GM23248 (cell line): ENCODE data around the gene ANKRD16. TPM values are rescaled to one million over a fixed set of nuclear protein-coding genes. Genes with fewer than 3 reads are reported as not detected.

ENCODE experiments used
- DNase-seq: peaks from one replicate; pipeline ENCODE4 v3.0.0-alpha.2; 2015
- H2AFZ ChIP-seq: fragments of 200-600 bp; sonication (generic); 2 replicates; pipeline ENCODE4 v1.6.1; 2016; ENCODE audit warnings: antibody characterized with exemption
- H3F3A ChIP-seq: fragments of 200-600 bp; sonication (generic); 2 replicates; pipeline ENCODE4 v1.6.1; 2016; ENCODE audit warnings: mild to moderate bottlenecking, antibody characterized with exemption, mixed run types; ENCODE audit not compliant: insufficient read depth
- H3K27ac ChIP-seq: fragments of 200-600 bp; sonication (generic); 2 replicates; pipeline ENCODE4 v1.5.1; 2016; ENCODE audit warnings: mild to moderate bottlenecking
- H3K27me3 ChIP-seq: fragments of 200-600 bp; sonication (generic); replicated peaks from 2 replicates; pipeline ENCODE4 v1.6.1; 2016; ENCODE audit warnings: mild to moderate bottlenecking; ENCODE audit not compliant: insufficient read depth
- H3K36me3 ChIP-seq: fragments of 200-600 bp; sonication (generic); 2 replicates; pipeline ENCODE4 v1.6.1; 2016; ENCODE audit warnings: low read depth, mild to moderate bottlenecking
- H3K4me1 ChIP-seq: fragments of 200-600 bp; sonication (generic); 2 replicates; pipeline ENCODE4 v1.6.1; 2016; ENCODE audit warnings: mild to moderate bottlenecking; ENCODE audit not compliant: insufficient read depth
- H3K4me2 ChIP-seq: fragments of 200-600 bp; sonication (generic); one replicate; pipeline ENCODE4 v1.6.1; 2016; ENCODE audit warnings: mild to moderate bottlenecking; ENCODE audit not compliant: unreplicated experiment
- H3K4me3 ChIP-seq: fragments of 200-600 bp; sonication (generic); 2 replicates; pipeline ENCODE4 v1.5.1; 2016; ENCODE audit warnings: mild to moderate bottlenecking
- H3K79me2 ChIP-seq: fragments of 200-600 bp; sonication (generic); 2 replicates; pipeline ENCODE4 v1.6.1; 2016; ENCODE audit warnings: mild to moderate bottlenecking; ENCODE audit not compliant: insufficient read depth
- H3K9ac ChIP-seq: fragments of 200-600 bp; sonication (generic); 2 replicates; pipeline ENCODE4 v1.6.1; 2016; ENCODE audit warnings: mild to moderate bottlenecking
- H3K9me2 ChIP-seq: fragments of 200-600 bp; sonication (generic); 2 replicates; pipeline ENCODE4 v1.6.1; 2016; ENCODE audit warnings: mixed run types, mild to moderate bottlenecking, moderate library complexity; ENCODE audit not compliant: insufficient read depth
- H3K9me3 ChIP-seq: fragments of 200-600 bp; sonication (generic); one replicate; pipeline ENCODE4 v1.6.1; 2017; ENCODE audit warnings: low read depth
- H4K20me1 ChIP-seq: fragments of 200-600 bp; sonication (generic); 2 replicates; pipeline ENCODE4 v1.6.0; 2016; ENCODE audit not compliant: insufficient read depth
- EZH2 ChIP-seq: fragments of 200-600 bp; sonication (generic); IDR thresholded peaks from 2 replicates; pipeline ENCODE4 v1.6.1; 2018; ENCODE audit warnings: antibody characterized with exemption, mild to moderate bottlenecking; ENCODE audit not compliant: insufficient read depth, poor library complexity, severe bottlenecking
- EZH2phosphoT487 ChIP-seq: fragments of 200-600 bp; sonication (generic); IDR thresholded peaks from 2 replicates; pipeline ENCODE4 v1.6.1; 2018; ENCODE audit warnings: antibody characterized with exemption, moderate library complexity, mild to moderate bottlenecking, low read depth; ENCODE audit not compliant: insufficient read depth
- WGBS, 2 experiments: methylation state at CpG; one replicate each; pipeline ENCODE4 v1.1.6; 2015 to 2017; ENCODE audit warnings: low lambda C conversion rate in 2 of 2, low coverage in 1 of 2; ENCODE audit errors: missing lambda C conversion rate in 2 of 2; 5-methylcytosine and 5-hydroxymethylcytosine counted together
- in situ Hi-C: fragments of 300-500 bp; cut with MboI; formaldehyde crosslinking; loops from 2 replicates; pipeline ENCODE4 v1.15.0; 2020
- polyA plus RNA-seq: library from polyadenylated mRNA; unstranded; fragments of >200 nt; fragmentation: Nextera tagmentation; extraction: Ambion mirVana; gene quantifications from 2 replicates; pipeline ENCODE4 v1.2.1, GENCODE V29; 2016
- total RNA-seq: library from RNA; depleted of rRNA; stranded (reverse); fragments of >200 nt; shearing (Covaris generic); gene quantifications from 2 replicates; pipeline ENCODE4 v1.2.3, GENCODE V29; 2014; rRNA removed

Gene ANKRD16
- total and polyA plus RNA-seq, 2 experiments from 2014 or later = 2.7 to 5.4 TPM

- no peak for TF ChIP-seq EZH2phosphoT487
- TF ChIP-seq EZH2 = no peak
These were observed 77.2 kb downstream of the ANKRD16 start for GRCh38 chr10:5812283-5813090.

More at GRCh38 chr10:5812283-5813090, 77.2 kb downstream of the ANKRD16 start:
- no peaks in the 10 kb centered on the region for H3K9me2 ChIP-seq
- peaks cover 36% of the 10 kb centered on the region for H3K4me1 ChIP-seq
- WGBS, 2 experiments = 1% methylated on average over 31 to 49 of the region's 49 CpGs
- peak overlapping the region; percentile 99 for H3K9ac ChIP-seq
- H3K27ac ChIP-seq = peak overlapping the region; percentile 92
- H2AFZ ChIP-seq = peak overlapping the region; percentile 72; the same call in 1 of the 2 replicates
- H3K36me3 ChIP-seq = 0 out of 2 replicates have a peak, but pooled peaks cover 6% of the 10 kb centered on the region
- DNase-seq = peak; percentile 61
- H3K79me2 ChIP-seq = peaks cover 69% of the 10 kb centered on the region
- H3F3A ChIP-seq = peaks cover 28% of the 10 kb centered on the region; the same call in 1 of the 2 replicates
- peak overlapping the region; percentile 95 for H3K4me3 ChIP-seq
- in situ Hi-C loops = no loop called here
- peaks cover 41% of the 10 kb centered on the region for H4K20me1 ChIP-seq
- H3K9me3 ChIP-seq = no peaks in the 10 kb centered on the region
- H3K27me3 ChIP-seq = no peaks in the 10 kb centered on the region
- H3K4me2 ChIP-seq = peak overlapping the region; percentile 88

Other genes starting within 250 kb of the ANKRD16 start
- gene ASB13, start 223.3 kb downstream of the ANKRD16 start, total RNA-seq = 5.6 and 8.9 TPM in 2 replicates
- gene ASB13, start 223.3 kb downstream of the ANKRD16 start, polyA plus RNA-seq = 7.5 and 8.9 TPM in 2 replicates
- gene TASOR2, start 205.1 kb downstream of the ANKRD16 start, total RNA-seq = 51.9 and 60.7 TPM in 2 replicates
- 16.8 and 19.9 TPM in 2 replicates for gene TASOR2, start 205.1 kb downstream of the ANKRD16 start, polyA plus RNA-seq
- 311 and 350 TPM in 2 replicates for gene GDI2, start 76.5 kb downstream of the ANKRD16 start, total RNA-seq
- gene GDI2, start 76.5 kb downstream of the ANKRD16 start, polyA plus RNA-seq = 195 and 206 TPM in 2 replicates
- 79.3 and 87.6 TPM in 2 replicates for gene FBH1, start 350 bp upstream of the ANKRD16 start, total RNA-seq
- 66.4 and 71.4 TPM in 2 replicates for gene FBH1, start 350 bp upstream of the ANKRD16 start, polyA plus RNA-seq
- gene IL15RA, start 87.7 kb upstream of the ANKRD16 start, total RNA-seq = 0.89 and 7.0 TPM in 2 replicates
- gene IL15RA, start 87.7 kb upstream of the ANKRD16 start, polyA plus RNA-seq = 4.0 and 4.9 TPM in 2 replicates
- gene IL2RA, start 172.5 kb upstream of the ANKRD16 start, total RNA-seq = not detected in 2 replicates
- not detected in 2 replicates for gene IL2RA, start 172.5 kb upstream of the ANKRD16 start, polyA plus RNA-seq
- gene RBM17, start 199.1 kb upstream of the ANKRD16 start, total RNA-seq = 24.1 and 35.7 TPM in 2 replicates
- gene RBM17, start 199.1 kb upstream of the ANKRD16 start, polyA plus RNA-seq = 84.2 and 99.9 TPM in 2 replicates